GM12873 (cell line): ENCODE results near the gene ANO1.

Source experiments
- TF ChIP-seq, protein P1 (sequence below): IDR thresholded peaks from 2 replicates; pipeline ENCODE4 v1.5.1; 2012; ENCODE audit warnings: low read depth, mild to moderate bottlenecking, moderate library complexity, low read length, control low read depth; ENCODE audit not compliant: insufficient read depth; ENCODE audit errors: missing control alignments

ANO1 gene

DNA sequence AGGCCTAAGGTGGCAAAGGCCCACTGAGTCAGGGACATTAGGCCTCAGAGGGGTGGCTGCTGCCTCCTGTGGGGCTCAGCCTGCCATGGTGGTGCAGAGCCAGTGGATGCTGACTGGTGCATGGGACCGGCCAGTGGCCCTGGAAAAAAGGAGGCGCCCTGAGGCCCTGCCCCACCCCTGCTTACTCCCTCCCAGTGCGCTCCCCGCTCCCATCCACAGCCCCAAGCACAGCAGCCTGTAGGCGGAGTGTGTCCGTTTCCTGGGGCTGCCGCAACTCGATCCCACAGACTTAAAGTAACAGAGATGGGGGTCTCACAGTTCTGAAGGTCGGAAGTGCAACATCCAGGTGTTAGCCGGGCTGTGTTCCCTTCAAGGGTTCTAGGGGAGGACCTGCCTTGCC lies 86.6 kb downstream of the ANO1 start:
- TF ChIP-seq, protein P1, sequence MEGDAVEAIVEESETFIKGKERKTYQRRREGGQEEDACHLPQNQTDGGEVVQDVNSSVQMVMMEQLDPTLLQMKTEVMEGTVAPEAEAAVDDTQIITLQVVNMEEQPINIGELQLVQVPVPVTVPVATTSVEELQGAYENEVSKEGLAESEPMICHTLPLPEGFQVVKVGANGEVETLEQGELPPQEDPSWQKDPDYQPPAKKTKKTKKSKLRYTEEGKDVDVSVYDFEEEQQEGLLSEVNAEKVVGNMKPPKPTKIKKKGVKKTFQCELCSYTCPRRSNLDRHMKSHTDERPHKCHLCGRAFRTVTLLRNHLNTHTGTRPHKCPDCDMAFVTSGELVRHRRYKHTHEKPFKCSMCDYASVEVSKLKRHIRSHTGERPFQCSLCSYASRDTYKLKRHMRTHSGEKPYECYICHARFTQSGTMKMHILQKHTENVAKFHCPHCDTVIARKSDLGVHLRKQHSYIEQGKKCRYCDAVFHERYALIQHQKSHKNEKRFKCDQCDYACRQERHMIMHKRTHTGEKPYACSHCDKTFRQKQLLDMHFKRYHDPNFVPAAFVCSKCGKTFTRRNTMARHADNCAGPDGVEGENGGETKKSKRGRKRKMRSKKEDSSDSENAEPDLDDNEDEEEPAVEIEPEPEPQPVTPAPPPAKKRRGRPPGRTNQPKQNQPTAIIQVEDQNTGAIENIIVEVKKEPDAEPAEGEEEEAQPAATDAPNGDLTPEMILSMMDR, result no peak

DNA sequence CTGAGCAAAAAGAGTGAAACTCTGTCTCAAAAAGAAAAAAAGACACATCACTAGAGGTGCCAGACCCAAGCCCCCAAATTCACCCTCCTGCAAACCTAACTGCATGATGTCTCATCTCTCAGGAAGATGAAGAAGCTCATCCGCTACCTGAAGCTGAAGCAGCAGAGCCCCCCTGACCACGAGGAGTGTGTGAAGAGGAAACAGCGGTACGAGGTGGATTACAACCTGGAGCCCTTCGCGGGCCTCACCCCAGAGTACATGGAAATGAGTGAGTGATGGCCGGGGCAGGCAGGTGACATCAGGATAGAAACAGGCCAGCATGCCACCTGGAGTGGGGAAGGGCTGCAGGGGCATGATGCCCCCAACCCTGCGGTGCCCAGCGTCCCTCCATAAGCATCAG lies 89.0 kb downstream of the ANO1 start:
- TF ChIP-seq, protein P1, result no peak

DNA sequence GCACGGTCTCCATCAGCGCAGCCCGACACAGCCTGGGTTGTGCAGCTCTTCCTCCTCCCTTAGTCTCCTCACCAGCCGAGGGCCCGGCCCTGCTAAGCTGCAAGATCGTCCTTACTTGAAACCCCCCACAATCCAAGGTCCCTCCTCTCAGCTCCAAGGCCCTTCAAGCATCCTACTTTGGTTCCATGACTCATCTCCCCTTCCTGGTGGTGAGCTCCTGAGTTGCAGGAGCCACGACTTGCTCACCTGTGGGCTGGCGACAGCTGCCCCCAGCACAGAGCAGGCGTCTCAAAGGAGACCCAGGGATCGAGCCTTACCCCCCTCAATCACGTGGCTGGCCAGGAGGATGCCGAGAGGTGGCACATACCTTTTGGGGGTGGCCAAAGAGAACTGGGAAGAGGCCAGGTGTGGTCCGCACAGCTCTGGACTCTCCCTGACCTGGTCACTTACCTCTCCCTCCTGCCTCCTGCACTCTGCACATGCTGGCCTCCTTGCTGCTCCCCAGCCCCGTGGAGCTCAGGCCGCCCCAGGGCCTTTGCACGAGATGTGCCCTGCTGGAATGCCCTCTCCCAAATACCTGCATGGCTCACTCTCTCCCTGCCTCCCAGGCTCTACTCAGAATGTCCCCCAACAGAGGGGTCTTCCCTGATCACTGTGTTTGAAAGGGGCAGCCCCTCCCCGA lies 89.7 kb downstream of the ANO1 start:
- TF ChIP-seq, protein P1, result no peak

DNA sequence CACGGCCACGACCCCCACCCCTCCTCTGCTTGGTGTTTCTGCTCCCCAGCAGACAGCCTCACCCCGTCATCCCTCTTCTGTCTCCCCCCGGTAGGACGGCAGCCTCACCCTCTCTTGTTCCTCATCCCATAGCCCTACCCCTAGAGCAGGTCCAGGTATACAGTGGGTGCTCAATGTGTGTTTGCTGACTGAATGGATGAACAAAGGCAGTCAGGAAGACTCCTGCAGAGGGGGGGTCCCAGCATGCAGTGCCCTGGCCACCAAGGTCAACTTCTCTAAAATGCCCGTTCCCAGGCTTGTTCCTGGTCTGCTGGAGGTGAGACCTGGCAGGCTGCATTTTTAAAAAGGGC lies 90.3 kb downstream of the ANO1 start:
- TF ChIP-seq, protein P1, result no peak

DNA sequence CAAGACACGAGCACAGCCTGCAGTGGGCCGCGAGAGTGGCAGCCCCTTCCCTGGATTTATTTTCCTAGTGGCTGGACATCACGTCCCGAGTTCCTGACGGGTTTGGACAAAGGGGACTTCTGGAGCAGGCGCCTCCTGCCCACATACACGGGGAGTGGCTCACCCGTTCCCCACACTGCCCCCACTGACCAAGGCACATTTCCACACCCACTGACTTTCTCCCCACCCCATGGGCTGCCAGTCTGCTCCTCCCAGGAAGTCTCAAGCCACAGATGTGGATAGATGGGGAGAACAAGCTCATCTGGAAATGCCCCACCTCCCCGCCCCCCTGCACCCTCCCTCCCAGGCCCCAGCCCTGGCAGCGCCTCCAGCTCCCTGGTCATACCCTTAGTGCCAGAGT lies 91.0 kb downstream of the ANO1 start:
- TF ChIP-seq, protein P1, result no peak

DNA sequence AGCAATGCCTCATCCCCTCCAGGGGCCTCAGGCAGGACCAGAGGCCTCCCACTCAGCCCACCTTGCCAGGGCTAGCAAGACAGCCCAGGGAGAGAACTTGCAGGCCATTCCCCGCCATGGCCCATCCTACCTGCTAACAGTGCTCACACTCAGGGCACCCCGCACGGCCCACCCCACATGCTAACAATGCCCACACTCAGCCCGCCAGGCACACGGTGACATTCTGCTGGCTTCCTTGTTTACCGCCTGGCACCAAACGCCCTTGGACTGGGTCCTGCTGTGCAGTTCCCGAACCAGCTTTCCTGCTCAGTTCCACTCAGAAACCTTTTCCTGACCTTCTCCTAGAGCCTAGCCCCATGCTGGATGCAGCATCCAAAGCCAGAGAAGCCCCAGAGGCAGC lies 91.5 kb downstream of the ANO1 start:
- TF ChIP-seq, protein P1, result no peak

DNA sequence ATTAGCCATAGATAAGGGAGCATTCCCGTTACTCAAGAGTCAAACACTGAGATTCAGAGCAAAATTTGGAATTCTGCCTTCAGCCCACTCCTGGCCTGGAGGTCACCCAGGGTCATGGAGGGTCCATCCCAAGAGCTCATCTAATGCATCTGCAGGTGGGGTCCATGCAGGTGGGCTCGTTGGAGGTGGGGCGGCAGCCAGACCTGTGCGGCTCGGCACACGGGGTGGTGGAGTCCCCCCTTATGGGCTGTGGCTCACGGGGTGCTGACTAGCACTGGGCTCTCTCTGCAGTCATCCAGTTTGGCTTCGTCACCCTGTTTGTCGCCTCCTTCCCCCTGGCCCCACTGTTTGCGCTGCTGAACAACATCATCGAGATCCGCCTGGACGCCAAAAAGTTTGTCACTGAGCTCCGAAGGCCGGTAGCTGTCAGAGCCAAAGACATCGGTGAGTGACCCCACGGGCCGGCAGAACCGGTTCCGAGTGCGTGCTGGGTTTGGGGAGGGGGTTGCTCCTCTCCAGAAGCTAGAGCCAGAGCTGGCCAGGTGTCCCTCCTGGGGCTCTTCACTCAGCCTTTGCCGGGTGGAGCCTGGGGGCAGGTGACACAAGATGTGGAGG lies 92.6 kb downstream of the ANO1 start:
- TF ChIP-seq, protein P1, result no peak
